ENCODE data around the gene CAV1. TPM values are rescaled to one million over a fixed set of nuclear protein-coding genes. Genes with fewer than 3 reads are reported as not detected.

Gene CAV1
- total RNA-seq, 1 donor from 2014 or later: 387 TPM

DNA sequence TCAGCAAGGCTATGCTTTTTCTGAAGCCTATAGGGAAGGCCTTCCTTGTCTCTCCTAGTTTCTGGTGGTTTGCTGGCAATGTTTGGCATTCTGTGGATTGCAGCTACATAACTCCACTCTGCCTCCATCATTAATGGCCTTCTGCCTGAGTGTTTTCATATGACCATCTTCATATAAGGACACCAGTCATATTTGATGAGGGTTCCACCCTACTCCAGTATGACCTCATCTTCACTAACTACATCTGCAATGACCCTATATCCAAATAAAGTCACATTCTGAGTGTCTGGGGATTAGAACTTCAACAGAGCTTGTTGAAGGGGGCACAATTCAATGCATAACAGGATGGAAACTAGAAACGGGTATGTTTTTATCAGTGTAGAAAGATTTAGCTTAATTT, 22.1 kb downstream of the CAV1 start:
- intact Hi-C loops (cut with DNase I): loop anchor here (5.0 kb wide), 1 partner anchor 35 kb away; no protein-coding TSS in a partner anchor
- ATAC-seq (no peak), DNase-seq (ENCODE audit: missing footprints) (no peak)

- DNase-seq (ENCODE audit: missing footprints) (no peak), ATAC-seq (no peak)
Measured at GRCh38 chr7:116547347-116547746, 22.5 kb downstream of the CAV1 start.

GRCh38 chr7:116548506-116548905, 23.7 kb downstream of the CAV1 start:
- ATAC-seq: no peak
- no peak for DNase-seq (ENCODE audit: missing footprints)
- intact Hi-C loops (cut with DNase I): loop anchor here (5.0 kb wide), 1 partner anchor 34 kb away; no protein-coding TSS in a partner anchor

More at GRCh38 chr7:116547347-116547746, 22.5 kb downstream of the CAV1 start:
- intact Hi-C loops (cut with DNase I): loop anchor here (5.0 kb wide), 1 partner anchor 35 kb away; no protein-coding TSS in a partner anchor

DNA sequence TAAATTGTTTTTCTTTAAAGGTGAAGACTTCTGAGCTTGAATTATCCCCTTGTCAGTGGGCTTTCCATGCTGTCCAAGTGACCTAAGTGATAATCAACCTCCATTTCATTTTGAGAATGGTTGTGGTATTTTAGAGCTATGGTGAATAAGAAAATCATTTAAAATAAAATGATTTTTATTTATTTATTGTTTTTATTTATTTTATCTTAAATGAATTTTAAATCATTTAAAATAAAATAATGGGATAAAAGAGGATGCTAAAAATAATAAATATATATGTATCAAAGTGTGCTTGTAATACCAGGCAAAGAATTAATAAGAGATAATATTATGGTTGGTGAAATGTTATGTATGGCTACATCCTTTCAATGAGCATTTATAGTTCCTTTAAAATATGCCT, 24.5 kb downstream of the CAV1 start:
- intact Hi-C loops (cut with DNase I): loop anchor here (5.0 kb wide), 1 partner anchor 33 kb away; no protein-coding TSS in a partner anchor
- DNase-seq (ENCODE audit: missing footprints): no peak
- ATAC-seq: no peak

GRCh38 chr7:116551692-116552091, 26.9 kb downstream of the CAV1 start:
- ATAC-seq (no peak), DNase-seq (ENCODE audit: missing footprints) (no peak)
- intact Hi-C loops (cut with DNase I): no loop called here

GRCh38 chr7:116552602-116553001, 27.8 kb downstream of the CAV1 start:
- DNase-seq (ENCODE audit: missing footprints) (no peak), ATAC-seq (no peak)
- intact Hi-C loops (cut with DNase I): no loop called here

DNA sequence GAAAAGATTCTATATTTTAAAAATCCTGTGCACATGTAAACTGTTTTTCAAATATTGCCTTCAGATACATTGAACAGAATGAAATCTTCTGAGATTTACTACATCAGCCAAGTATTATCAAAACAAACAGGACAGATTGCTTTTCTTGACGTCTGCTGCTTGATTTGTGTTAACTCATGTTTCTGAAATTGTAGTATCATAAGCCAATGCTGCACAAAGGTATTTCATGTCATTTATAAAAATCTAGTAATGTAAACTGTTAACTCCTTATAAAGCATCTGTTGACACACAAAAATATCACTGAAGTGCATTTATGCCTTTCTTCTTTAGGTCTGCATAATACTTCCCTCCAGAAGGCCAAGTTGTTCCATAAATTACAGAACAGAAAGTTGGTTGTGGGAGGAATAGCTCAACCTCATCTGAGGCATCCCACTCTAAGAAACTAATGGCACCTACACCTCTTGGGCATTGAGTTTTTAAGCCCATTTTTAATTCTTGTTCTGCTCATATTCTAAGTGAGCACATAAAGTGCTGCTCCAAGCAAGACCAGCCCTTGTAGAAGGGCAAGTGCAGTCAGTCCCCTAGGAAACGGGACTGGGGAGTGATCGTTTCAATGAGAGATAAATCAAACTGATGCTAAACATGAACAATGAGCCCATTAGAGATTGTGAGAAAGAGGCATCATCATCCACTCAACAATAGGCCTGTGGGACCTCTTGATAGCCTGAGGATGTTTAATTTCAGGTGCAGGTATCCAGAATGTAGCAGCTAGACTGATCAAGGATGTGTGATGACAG, 28.5 kb downstream of the CAV1 start:
- no peak for ATAC-seq
- no peak for DNase-seq (ENCODE audit: missing footprints)
- intact Hi-C loops (cut with DNase I): no loop called here

DNA sequence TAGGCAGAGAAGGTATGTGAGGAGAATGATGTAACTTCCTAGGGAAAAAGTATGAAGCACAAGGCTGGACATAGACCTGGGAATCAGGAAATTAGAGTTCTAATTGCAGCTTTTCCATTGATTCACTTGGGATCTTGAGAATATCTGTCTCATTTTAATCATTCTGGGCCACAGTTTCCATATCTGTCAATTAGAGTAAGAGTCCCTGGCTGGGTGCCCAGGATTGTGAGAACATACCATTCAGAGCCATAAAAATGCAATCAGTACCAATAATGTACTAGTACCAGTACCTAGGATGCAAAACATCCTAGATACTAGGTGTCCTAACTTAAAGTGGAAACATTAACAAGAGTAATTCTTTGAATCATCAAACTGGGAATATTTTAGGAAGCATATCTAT, 29.6 kb downstream of the CAV1 start:
- DNase-seq (ENCODE audit: missing footprints) (no peak), ATAC-seq (peak; percentile 29)
- intact Hi-C loops (cut with DNase I): no loop called here

DNA sequence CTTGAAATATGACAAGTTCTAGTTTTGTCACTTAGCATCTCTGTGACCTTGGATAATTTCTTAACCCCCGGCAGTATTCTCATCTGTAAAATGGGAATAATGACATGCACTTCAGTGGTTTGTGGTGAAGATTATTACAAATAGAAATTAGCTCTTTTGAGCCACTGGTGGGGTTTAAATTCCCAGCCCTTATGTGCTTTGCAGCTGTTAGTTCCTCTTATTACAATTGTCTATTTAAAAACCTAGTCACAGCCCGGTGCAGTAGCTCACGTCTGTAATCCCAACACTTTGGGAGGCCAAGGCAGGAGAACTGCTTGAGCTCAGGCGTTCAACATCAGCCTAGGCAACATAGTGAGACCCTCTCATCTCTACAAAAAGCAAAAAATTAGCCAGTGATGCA, 30.1 kb downstream of the CAV1 start:
- ATAC-seq (no peak), DNase-seq (ENCODE audit: missing footprints) (no peak)
- intact Hi-C loops (cut with DNase I): no loop called here

DNA sequence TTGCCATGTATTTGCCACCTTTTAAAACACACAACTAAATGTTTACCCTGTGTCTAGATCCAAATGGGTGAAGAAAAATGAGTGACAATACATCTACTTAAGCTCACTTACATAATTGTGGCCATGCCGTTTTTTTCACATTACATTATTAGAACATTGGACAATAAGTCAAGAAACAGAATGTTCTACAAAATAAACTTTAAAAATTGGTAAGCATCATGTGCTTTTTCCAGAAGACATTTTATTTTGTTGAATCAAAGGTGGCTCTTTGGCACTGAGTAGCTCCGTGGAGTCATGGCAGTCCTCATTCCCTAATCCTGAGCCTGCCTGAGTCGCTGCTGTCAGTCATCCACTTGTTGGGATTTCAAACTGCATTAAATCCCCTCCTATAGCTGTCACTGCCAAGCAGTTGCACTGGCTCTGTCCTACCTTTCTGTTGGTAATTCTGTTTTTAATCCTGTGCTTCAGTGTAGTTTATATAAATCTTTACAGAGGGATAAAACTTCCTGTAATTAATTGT, 32.3 kb downstream of the CAV1 start:
- ATAC-seq: no peak
- intact Hi-C loops (cut with DNase I): no loop called here
- no peak for DNase-seq (ENCODE audit: missing footprints)

DNA sequence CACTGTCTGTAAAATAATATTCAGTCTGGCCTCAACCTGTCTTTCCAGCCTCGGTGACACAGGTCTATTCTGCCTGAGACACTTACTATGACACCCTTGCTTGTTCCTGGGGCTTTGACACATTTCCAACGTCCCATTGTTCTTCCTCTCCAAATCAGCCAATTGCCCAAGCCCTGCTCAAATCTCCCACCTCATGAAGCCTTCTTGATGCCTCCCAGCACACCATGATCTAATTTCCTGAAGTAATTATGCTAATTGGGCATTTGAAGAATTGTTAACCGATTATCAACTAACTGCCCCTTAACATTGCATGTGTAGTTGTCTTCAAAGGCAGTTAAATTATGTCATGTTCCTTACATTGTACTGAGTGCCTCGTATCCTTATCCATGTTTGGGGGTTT, 33.1 kb downstream of the CAV1 start:
- no peak for DNase-seq (ENCODE audit: missing footprints)
- no peak for ATAC-seq
- intact Hi-C loops (cut with DNase I): no loop called here

GRCh38 chr7:116560021-116560970, 35.5 kb downstream of the CAV1 start:
- peak; percentile 78 for ATAC-seq
- intact Hi-C loops (cut with DNase I): no loop called here

DNA sequence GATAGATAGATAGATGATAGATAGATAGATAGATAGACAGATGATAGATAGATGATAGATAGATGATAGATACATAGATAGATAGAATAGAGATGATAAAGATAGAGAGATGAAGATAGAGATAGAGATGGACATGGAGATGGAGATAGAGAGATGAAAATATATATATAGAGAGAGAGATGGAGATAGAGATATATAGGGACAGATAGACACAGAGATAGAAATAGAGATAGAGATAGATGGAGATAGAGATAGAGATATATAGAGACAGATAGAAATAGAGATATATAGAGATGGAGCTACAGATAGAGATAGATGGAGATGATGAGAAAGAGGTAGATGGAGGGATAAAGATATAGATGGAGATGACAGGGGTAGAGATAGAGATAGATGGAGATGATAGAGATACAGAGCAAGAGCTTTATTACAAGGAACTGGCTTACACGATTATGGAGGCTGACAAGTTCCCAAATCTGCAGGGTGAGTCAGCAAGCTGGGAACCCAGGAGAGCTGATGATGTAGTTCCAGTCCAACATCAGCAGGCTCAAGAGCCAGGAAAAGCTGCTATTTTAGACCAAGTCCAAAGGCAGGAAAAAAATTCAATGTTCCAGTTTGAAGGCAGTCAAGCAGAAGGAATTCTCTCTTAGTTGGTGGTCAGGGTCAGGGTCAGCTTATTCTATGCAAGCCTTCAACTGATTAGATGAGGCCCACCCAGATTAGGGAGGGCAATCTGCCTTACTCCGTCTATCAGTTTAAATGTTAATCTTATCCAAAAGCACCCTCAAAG, 37.1 kb downstream of the CAV1 start:
- ATAC-seq (peak; percentile 64), DNase-seq (ENCODE audit: missing footprints) (no peak)
- intact Hi-C loops (cut with DNase I): no loop called here

More at GRCh38 chr7:116560021-116560970, 35.5 kb downstream of the CAV1 start:
- no peak for DNase-seq (ENCODE audit: missing footprints)

DNA sequence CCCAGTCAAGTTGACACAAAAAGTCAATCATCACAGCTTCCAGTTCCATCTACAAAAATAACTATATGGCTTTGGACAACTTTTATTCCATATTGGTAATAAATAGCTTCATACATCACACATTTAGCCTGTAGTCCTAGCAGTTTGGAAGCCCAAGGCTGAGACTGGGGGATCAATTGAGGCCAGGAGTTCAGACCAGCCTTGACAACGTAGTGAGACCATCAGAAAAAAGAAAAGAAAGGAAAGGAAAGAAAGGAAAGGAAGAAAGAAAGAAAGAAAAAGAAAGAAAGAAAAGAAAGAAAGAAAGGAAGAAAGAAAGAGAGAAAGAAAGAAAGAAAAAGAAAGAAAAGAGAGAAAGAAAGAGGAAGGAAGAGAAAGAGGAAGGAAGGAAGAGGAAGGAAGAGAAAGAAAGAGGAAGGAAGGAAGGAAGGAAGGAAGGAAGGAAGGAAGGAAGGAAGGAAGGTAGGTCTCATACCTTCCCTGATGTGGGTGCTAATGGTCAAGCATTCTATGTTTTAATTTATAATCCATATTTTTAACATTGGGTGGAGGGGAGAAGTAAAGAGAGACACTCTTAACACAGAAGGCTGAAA, 37.8 kb downstream of the CAV1 start:
- ATAC-seq (no peak), DNase-seq (ENCODE audit: missing footprints) (no peak)
- intact Hi-C loops (cut with DNase I): no loop called here

- intact Hi-C loops (cut with DNase I): no loop called here
- no peak for ATAC-seq
- no peak for DNase-seq (ENCODE audit: missing footprints)
Measured at GRCh38 chr7:116565981-116566380, 41.1 kb downstream of the CAV1 start.

DNA sequence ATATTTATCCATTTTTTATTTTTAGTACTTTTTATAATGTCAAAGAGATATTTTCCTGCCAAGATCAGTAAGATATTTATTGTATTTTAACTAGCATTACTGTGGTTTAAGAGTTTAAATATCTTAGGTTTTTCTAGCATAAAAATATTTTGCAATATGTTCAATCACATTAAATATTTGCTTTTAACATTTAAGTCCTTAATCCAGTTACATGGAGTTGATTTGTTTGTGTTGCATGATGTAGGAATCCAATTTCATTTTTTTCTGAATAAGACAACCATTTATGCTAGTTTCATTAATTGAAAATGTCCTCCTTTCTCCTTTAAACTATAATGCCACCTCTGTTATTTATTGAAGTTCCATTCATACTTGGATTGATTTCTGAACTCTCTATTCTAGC, 41.8 kb downstream of the CAV1 start:
- ATAC-seq (no peak), DNase-seq (ENCODE audit: missing footprints) (no peak)
- intact Hi-C loops (cut with DNase I): no loop called here

DNA sequence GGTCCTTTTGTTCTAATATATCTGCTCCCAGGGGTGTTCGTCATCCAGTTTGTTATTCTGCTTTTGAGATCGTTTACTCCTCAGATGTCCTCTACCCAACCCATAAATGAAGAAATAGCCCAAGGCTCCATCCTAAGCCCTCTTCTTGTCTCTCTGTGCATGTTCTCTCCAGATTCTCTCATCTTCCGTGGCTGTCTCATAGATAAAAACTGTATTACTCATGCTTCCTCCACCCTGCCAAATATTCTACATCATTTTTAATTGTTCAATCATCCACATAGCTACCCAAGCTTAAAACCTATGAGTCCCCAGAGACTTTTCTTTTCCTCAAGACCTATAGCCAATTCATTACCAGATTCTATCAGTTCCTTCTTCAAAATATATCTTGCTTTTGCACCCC, 44.9 kb downstream of the CAV1 start:
- ATAC-seq: no peak
- intact Hi-C loops (cut with DNase I): no loop called here
- DNase-seq (ENCODE audit: missing footprints): no peak

DNA sequence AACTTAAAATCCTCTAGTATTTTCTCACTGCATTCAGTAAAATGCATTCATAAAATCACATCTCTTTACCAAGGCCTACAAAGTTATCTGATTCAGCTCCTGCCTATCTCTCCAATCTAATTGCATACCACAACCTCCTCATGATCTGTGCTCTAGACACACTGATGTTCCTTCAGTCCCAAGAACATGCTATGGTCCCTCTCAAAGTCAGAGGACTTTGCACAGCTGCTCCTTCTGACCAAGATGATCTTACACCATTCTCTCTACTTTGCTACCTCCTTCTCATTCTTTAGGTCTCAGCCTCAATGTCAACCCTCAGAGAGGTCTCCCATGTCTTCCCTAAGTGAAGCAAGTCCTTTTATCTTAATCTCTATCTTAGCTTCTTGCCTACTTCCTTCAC, 45.5 kb downstream of the CAV1 start:
- DNase-seq (ENCODE audit: missing footprints): no peak
- intact Hi-C loops (cut with DNase I): no loop called here
- no peak for ATAC-seq

All from Right ventricle myocardium inferior (tissue), 1 donor.